Left ventricle myocardium inferior (tissue), 1 donor: ENCODE results near the gene OPN1SW. TPM values are rescaled to one million over a fixed set of nuclear protein-coding genes. Genes with fewer than 3 reads are reported as not detected.
A peak's percentile ranks its signal among the peaks of the same experiment; 100 is the strongest.

Experiments used
- DNase-seq: peaks from one replicate; pipeline ENCODE4 v3.0.0-alpha.2; 2020
- H3K27ac ChIP-seq: fragments of 200-600 bp; replicated peaks from 2 replicates; pipeline ENCODE4 v1.8.0; 2021
- H3K27me3 ChIP-seq: fragments of 200-600 bp; 2 replicates; pipeline ENCODE4 v1.8.0; 2021; ENCODE audit warnings: low read depth
- H3K36me3 ChIP-seq: fragments of 200-600 bp; 2 replicates; pipeline ENCODE4 v1.8.0; 2021
- H3K4me1 ChIP-seq: fragments of 200-600 bp; 2 replicates; pipeline ENCODE4 v1.8.0; 2021
- H3K4me3 ChIP-seq: fragments of 200-600 bp; 2 replicates; pipeline ENCODE4 v1.8.0; 2021; ENCODE audit warnings: mild to moderate bottlenecking, moderate library complexity
- H3K9me3 ChIP-seq: fragments of 200-600 bp; replicated peaks from 2 replicates; pipeline ENCODE4 v1.8.0; 2021
- CTCF ChIP-seq: fragments of 200-600 bp; IDR thresholded peaks from 2 replicates; pipeline ENCODE4 v1.8.0; 2021; ENCODE audit warnings: antibody characterized with exemption, mild to moderate bottlenecking, borderline replicate concordance
- intact Hi-C: fragments of 100-400 bp; cut with micrococcal nuclease; formaldehyde crosslinking; loops from one replicate; pipeline ENCODE4 v1.11.0; 2022
- total RNA-seq: library from RNA; stranded (reverse); fragmentation: NEBNext Ultra II Directional; extraction: Animal tissue kit (Norgen Biotek cat#: 25700); gene quantifications from one replicate; pipeline ENCODE4 v1.2.1, GENCODE V29; 2021
- donor health status: DM: no; HTN: yes; CAD: no; lungs with severe emphysema.

The OPN1SW gene
- total RNA-seq, 1 donor from 2014 or later, result not detected

GRCh38 chr7:128812514-128813168 lies 37.0 kb upstream of the OPN1SW start:
- intact Hi-C loops, result no loop called here
- Histone ChIP-seq H3K36me3 (no peaks in the 10 kb centered on the region), H3K27ac (no peak overlapping the region), H3K4me1 (peaks cover 13% of the 10 kb centered on the region), H3K27me3 (no peaks in the 10 kb centered on the region), H3K9me3 (no peaks in the 10 kb centered on the region), H3K4me3 (no peak overlapping the region)
- no peak for TF ChIP-seq CTCF
- DNase-seq, result peak; percentile 64

GRCh38 chr7:128811631-128812430 lies 36.2 kb upstream of the OPN1SW start:
- H3K36me3 ChIP-seq, result no peaks in the 10 kb centered on the region
- TF ChIP-seq CTCF, result no peak

GRCh38 chr7:128810997-128811396 lies 35.4 kb upstream of the OPN1SW start:
- intact Hi-C loops, result no loop called here
- no peak for DNase-seq
- no peak overlapping the region for H3K27ac ChIP-seq

More at GRCh38 chr7:128811631-128812430, 36.2 kb upstream of the OPN1SW start:
- H3K27ac ChIP-seq, result no peak overlapping the region
- no peak overlapping the region for H3K4me3 ChIP-seq
- intact Hi-C loops, result no loop called here
- no peaks in the 10 kb centered on the region for H3K27me3 ChIP-seq
- H3K9me3 ChIP-seq, result no peaks in the 10 kb centered on the region
- DNase-seq, result no peak
- H3K4me1 ChIP-seq, result peaks cover 13% of the 10 kb centered on the region

GRCh38 chr7:128810473-128810872 lies 34.9 kb upstream of the OPN1SW start:
- Histone ChIP-seq H3K27ac (no peak overlapping the region), H3K36me3 (no peaks in the 10 kb centered on the region), H3K4me3 (no peak overlapping the region), H3K27me3 (no peaks in the 10 kb centered on the region), H3K9me3 (no peaks in the 10 kb centered on the region), H3K4me1 (peaks cover 13% of the 10 kb centered on the region)
- intact Hi-C loops, result no loop called here
- DNase-seq, result no peak
- no peak for TF ChIP-seq CTCF

More at GRCh38 chr7:128810997-128811396, 35.4 kb upstream of the OPN1SW start:
- no peak for TF ChIP-seq CTCF
- no peaks in the 10 kb centered on the region for H3K27me3 ChIP-seq
- H3K36me3 ChIP-seq, result no peaks in the 10 kb centered on the region
- no peak overlapping the region for H3K4me3 ChIP-seq
- H3K4me1 ChIP-seq, result peaks cover 13% of the 10 kb centered on the region
- H3K9me3 ChIP-seq, result no peaks in the 10 kb centered on the region

GRCh38 chr7:128809363-128809762 lies 33.8 kb upstream of the OPN1SW start:
- no peaks in the 10 kb centered on the region for H3K9me3 ChIP-seq
- H3K27me3 ChIP-seq, result no peaks in the 10 kb centered on the region
- H3K36me3 ChIP-seq, result no peaks in the 10 kb centered on the region
- no peak overlapping the region for H3K4me3 ChIP-seq
- no peak for DNase-seq
- H3K4me1 ChIP-seq, result peaks cover 13% of the 10 kb centered on the region
- intact Hi-C loops, result no loop called here
- H3K27ac ChIP-seq, result no peak overlapping the region
- TF ChIP-seq CTCF, result no peak
